ENCODE measurements around the gene CYP20A1. TPM values are rescaled to one million over a fixed set of nuclear protein-coding genes. Genes with fewer than 3 reads are reported as not detected.
A peak's percentile ranks its signal among the peaks of the same experiment; 100 is the strongest.

The CYP20A1 gene
- total and polyA plus RNA-seq, 9 of the 15 experiments (the other 6 are each of a cell fraction or from before 2014, with no cell fraction given), result 10.3 to 31.7 (median 12.4) TPM

- TF ChIP-seq JUNB (CRISPR knock-in tag; conservative IDR thresholded peaks at IDR 0.05), result no peak
- peak; percentile 93 for TF ChIP-seq TBP (optimal IDR thresholded peaks at IDR 0.05; ENCODE audit: low read depth, low read length)
- no peak for TF ChIP-seq ZNF121 (CRISPR knock-in tag; conservative IDR thresholded peaks at IDR 0.05)
- TF ChIP-seq GATAD2B (IDR thresholded peaks at IDR 0.05; ENCODE audit: borderline replicate concordance), result peak; percentile 36; the same call in 1 of the 2 replicates
- TF ChIP-seq ELF1 (tag; IDR thresholded peaks at IDR 0.05), result peak; percentile 92
- TF ChIP-seq, protein P1, sequence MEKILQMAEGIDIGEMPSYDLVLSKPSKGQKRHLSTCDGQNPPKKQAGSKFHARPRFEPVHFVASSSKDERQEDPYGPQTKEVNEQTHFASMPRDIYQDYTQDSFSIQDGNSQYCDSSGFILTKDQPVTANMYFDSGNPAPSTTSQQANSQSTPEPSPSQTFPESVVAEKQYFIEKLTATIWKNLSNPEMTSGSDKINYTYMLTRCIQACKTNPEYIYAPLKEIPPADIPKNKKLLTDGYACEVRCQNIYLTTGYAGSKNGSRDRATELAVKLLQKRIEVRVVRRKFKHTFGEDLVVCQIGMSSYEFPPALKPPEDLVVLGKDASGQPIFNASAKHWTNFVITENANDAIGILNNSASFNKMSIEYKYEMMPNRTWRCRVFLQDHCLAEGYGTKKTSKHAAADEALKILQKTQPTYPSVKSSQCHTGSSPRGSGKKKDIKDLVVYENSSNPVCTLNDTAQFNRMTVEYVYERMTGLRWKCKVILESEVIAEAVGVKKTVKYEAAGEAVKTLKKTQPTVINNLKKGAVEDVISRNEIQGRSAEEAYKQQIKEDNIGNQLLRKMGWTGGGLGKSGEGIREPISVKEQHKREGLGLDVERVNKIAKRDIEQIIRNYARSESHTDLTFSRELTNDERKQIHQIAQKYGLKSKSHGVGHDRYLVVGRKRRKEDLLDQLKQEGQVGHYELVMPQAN (IDR thresholded peaks at IDR 0.05; ENCODE audit: borderline replicate concordance), result peak; percentile 38; the same call in 1 of the 2 replicates
- TF ChIP-seq SOX6 (IDR thresholded peaks at IDR 0.05), result peak; percentile 65; the same call in 1 of the 2 replicates
- peak; percentile 97 for TF ChIP-seq USF2 (CRISPR knock-in tag; IDR thresholded peaks at IDR 0.05)
- peak; percentile 85 for TF ChIP-seq POLR2H (tag; IDR thresholded peaks at IDR 0.05; ENCODE audit: low read depth)
- peak; percentile 65; the same call in 1 of the 2 replicates for TF ChIP-seq SIN3B (IDR thresholded peaks at IDR 0.05; ENCODE audit: low read depth)
- peak; percentile 81; the same call in 1 of the 2 replicates for TF ChIP-seq KAT7 (CRISPR knock-in tag; IDR thresholded peaks at IDR 0.05; ENCODE audit: borderline replicate concordance)
- TF ChIP-seq FOXK2 (conservative IDR thresholded peaks at IDR 0.05 in 1 of 2, IDR thresholded peaks at IDR 0.05 in 1 of 2; ENCODE audit: low read depth in 2 of 2), result peak in 1 of 2 experiments; percentile 48; a peak in 1 of 4 replicates
- no peak for TF ChIP-seq BRD4 (IDR thresholded peaks at IDR 0.05)
- no peak for TF ChIP-seq HSF4 (CRISPR knock-in tag; IDR thresholded peaks at IDR 0.05; ENCODE audit: borderline replicate concordance)
- TF ChIP-seq MLLT1 (IDR thresholded peaks at IDR 0.05), result peak in 1 of 2 experiments; percentile 100; a peak in 2 of 4 replicates
- TF ChIP-seq, protein P2, sequence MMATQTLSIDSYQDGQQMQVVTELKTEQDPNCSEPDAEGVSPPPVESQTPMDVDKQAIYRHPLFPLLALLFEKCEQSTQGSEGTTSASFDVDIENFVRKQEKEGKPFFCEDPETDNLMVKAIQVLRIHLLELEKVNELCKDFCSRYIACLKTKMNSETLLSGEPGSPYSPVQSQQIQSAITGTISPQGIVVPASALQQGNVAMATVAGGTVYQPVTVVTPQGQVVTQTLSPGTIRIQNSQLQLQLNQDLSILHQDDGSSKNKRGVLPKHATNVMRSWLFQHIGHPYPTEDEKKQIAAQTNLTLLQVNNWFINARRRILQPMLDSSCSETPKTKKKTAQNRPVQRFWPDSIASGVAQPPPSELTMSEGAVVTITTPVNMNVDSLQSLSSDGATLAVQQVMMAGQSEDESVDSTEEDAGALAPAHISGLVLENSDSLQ (IDR thresholded peaks at IDR 0.05), result peak; percentile 52; the same call in 1 of the 2 replicates
- TF ChIP-seq PML (IDR thresholded peaks at IDR 0.05; ENCODE audit: low read length), result peak; percentile 43
- TF ChIP-seq YY1 (IDR thresholded peaks at IDR 0.05; ENCODE audit: borderline replicate concordance in 1 of 3, control insufficient read depth in 1 of 3, extremely low read depth in 1 of 3, insufficient read depth in 3 of 3, insufficient read length in 1 of 3, insufficient replicate concordance in 2 of 3, low read depth in 1 of 3, low read length in 2 of 3), result peak in 2 of 3 experiments; percentile 73 to 79
- TF ChIP-seq MLX (CRISPR knock-in tag; conservative IDR thresholded peaks at IDR 0.05), result no peak
Observed at GRCh38 chr2:203238704-203239526, at the start of gene CYP20A1 (continued).

All from K562 (cell line).